Thoracic aorta (tissue), 2 donors: Measurements from ENCODE around the gene CHN2. TPM values are rescaled to one million over a fixed set of nuclear protein-coding genes. Genes with fewer than 3 reads are reported as not detected.

ENCODE experiments used
- ATAC-seq: fragments of 150-250 bp; one replicate; pipeline ENCODE4 v1.8.0; 2017; ENCODE audit warnings: low read depth; ENCODE audit not compliant: insufficient number of reproducible peaks, low FRiP score
- DNase-seq: peaks from one replicate; pipeline ENCODE4 v3.0.0-alpha.2; 2020; ENCODE audit warnings: low spot score
- H3K27ac ChIP-seq, 2 donors: fragments of 200-600 bp; sonication (generic); 1 replicate in 1 of 2; 2 replicates in 1 of 2; pipeline ENCODE4 v1.5.1; 2016; ENCODE audit warnings: mild to moderate bottlenecking in 2 of 2, moderate library complexity in 2 of 2
- H3K27me3 ChIP-seq: fragments of 200-600 bp; sonication (generic); replicated peaks from 2 replicates; pipeline ENCODE4 v1.6.0; 2016; ENCODE audit warnings: mild to moderate bottlenecking; ENCODE audit not compliant: insufficient read depth
- H3K36me3 ChIP-seq: fragments of 200-600 bp; sonication (generic); one replicate; pipeline ENCODE4 v1.5.1; 2016
- H3K4me1 ChIP-seq, 2 donors: fragments of 200-600 bp; sonication (generic); 1 replicate in 1 of 2; 2 replicates in 1 of 2; pipeline versions ENCODE4 v1.5.1 to v1.6.0; 2016; ENCODE audit warnings: low read depth in 2 of 2, mild to moderate bottlenecking in 1 of 2; ENCODE audit not compliant: control insufficient read depth in 1 of 2
- H3K4me3 ChIP-seq: fragments of 200-600 bp; sonication (generic); 2 replicates; pipeline ENCODE4 v1.5.1; 2016; ENCODE audit warnings: mild to moderate bottlenecking
- H3K9me3 ChIP-seq: fragments of 200-600 bp; sonication (generic); 2 replicates; pipeline ENCODE4 v1.5.1; 2016
- CTCF ChIP-seq: fragments of 200-600 bp; sonication (generic); IDR thresholded peaks from one replicate; pipeline ENCODE4 v1.5.1; 2019; ENCODE audit warnings: antibody characterized with exemption
- total RNA-seq, 2 donors: library from RNA; depleted of rRNA; stranded (reverse); fragments of >200 nt; gene quantifications; one replicate each; pipeline versions ENCODE4 v1.1.0 to v1.2.3, GENCODE V29; 2016

CHN2 gene
- total RNA-seq, 2 donors from 2014 or later = 22.6 to 44.7 TPM

- H3K4me3 ChIP-seq = no peak overlapping the region
- H3K36me3 ChIP-seq = no peaks in the 10 kb centered on the region
- no peaks in the 10 kb centered on the region for H3K27me3 ChIP-seq
- DNase-seq (no peak), ATAC-seq (no peak)
- no peaks in the 10 kb centered on the region for H3K9me3 ChIP-seq
- no peak overlapping the region for H3K27ac ChIP-seq
- no peak for TF ChIP-seq CTCF
- H3K4me1 ChIP-seq = no peaks in the 10 kb centered on the region
Measured at GRCh38 chr7:29248713-29249382, 54.3 kb downstream of the CHN2 start.

- Histone ChIP-seq H3K4me1 (no peaks in the 10 kb centered on the region), H3K4me3 (no peak overlapping the region), H3K36me3 (no peaks in the 10 kb centered on the region), H3K27ac (no peak overlapping the region), H3K9me3 (no peaks in the 10 kb centered on the region), H3K27me3 (no peaks in the 10 kb centered on the region)
- DNase-seq (no peak), ATAC-seq (no peak)
- no peak for TF ChIP-seq CTCF
Measured at GRCh38 chr7:29249383-29249750, 54.8 kb downstream of the CHN2 start.

- DNase-seq (no peak), ATAC-seq (no peak)
- no peaks in the 10 kb centered on the region for H3K36me3 ChIP-seq
- no peaks in the 10 kb centered on the region for H3K9me3 ChIP-seq
- TF ChIP-seq CTCF = no peak
- H3K27me3 ChIP-seq = no peaks in the 10 kb centered on the region
- no peaks in the 10 kb centered on the region for H3K4me1 ChIP-seq
- no peak overlapping the region for H3K27ac ChIP-seq
- H3K4me3 ChIP-seq = no peak overlapping the region
Measured at GRCh38 chr7:29249860-29250259, 55.3 kb downstream of the CHN2 start.

GRCh38 chr7:29253225-29253624 is 58.6 kb downstream of the CHN2 start:
- Histone ChIP-seq H3K4me3 (no peak overlapping the region), H3K4me1 (no peaks in the 10 kb centered on the region), H3K27me3 (no peaks in the 10 kb centered on the region), H3K27ac (no peak overlapping the region), H3K9me3 (no peaks in the 10 kb centered on the region), H3K36me3 (no peaks in the 10 kb centered on the region)
- no peak for TF ChIP-seq CTCF
- ATAC-seq (no peak), DNase-seq (no peak)

GRCh38 chr7:29254591-29254990 is 60.0 kb downstream of the CHN2 start:
- ATAC-seq (no peak), DNase-seq (no peak)
- H3K27ac ChIP-seq = no peak overlapping the region
- no peaks in the 10 kb centered on the region for H3K36me3 ChIP-seq
- H3K9me3 ChIP-seq = no peaks in the 10 kb centered on the region
- no peaks in the 10 kb centered on the region for H3K4me1 ChIP-seq
- TF ChIP-seq CTCF = no peak
- H3K4me3 ChIP-seq = no peak overlapping the region
- H3K27me3 ChIP-seq = no peaks in the 10 kb centered on the region
